Thoracic aorta (tissue), 2 donors: Measurements from ENCODE around the gene ZNF560. TPM values are rescaled to one million over a fixed set of nuclear protein-coding genes. Genes with fewer than 3 reads are reported as not detected.
A peak's percentile ranks its signal among the peaks of the same experiment; 100 is the strongest.
"Not testable (repeated sequence)": the region's sequence is repeated elsewhere in the genome, so short reads cannot be mapped to it uniquely, and the experiment has no call there.

Experiments
- ATAC-seq: fragments of 150-250 bp; one replicate; pipeline ENCODE4 v1.8.0; 2017; ENCODE audit warnings: low read depth; ENCODE audit not compliant: insufficient number of reproducible peaks, low FRiP score
- DNase-seq: peaks from one replicate; pipeline ENCODE4 v3.0.0-alpha.2; 2020; ENCODE audit warnings: low spot score
- H3K27ac ChIP-seq, 2 donors: fragments of 200-600 bp; sonication (generic); 1 replicate in 1 of 2; 2 replicates in 1 of 2; pipeline ENCODE4 v1.5.1; 2016; ENCODE audit warnings: mild to moderate bottlenecking in 2 of 2, moderate library complexity in 2 of 2
- H3K27me3 ChIP-seq: fragments of 200-600 bp; sonication (generic); replicated peaks from 2 replicates; pipeline ENCODE4 v1.6.0; 2016; ENCODE audit warnings: mild to moderate bottlenecking; ENCODE audit not compliant: insufficient read depth
- H3K36me3 ChIP-seq: fragments of 200-600 bp; sonication (generic); one replicate; pipeline ENCODE4 v1.5.1; 2016
- H3K4me1 ChIP-seq, 2 donors: fragments of 200-600 bp; sonication (generic); 1 replicate in 1 of 2; 2 replicates in 1 of 2; pipeline versions ENCODE4 v1.5.1 to v1.6.0; 2016; ENCODE audit warnings: low read depth in 2 of 2, mild to moderate bottlenecking in 1 of 2; ENCODE audit not compliant: control insufficient read depth in 1 of 2
- H3K4me3 ChIP-seq: fragments of 200-600 bp; sonication (generic); 2 replicates; pipeline ENCODE4 v1.5.1; 2016; ENCODE audit warnings: mild to moderate bottlenecking
- H3K9me3 ChIP-seq: fragments of 200-600 bp; sonication (generic); 2 replicates; pipeline ENCODE4 v1.5.1; 2016
- CTCF ChIP-seq: fragments of 200-600 bp; sonication (generic); IDR thresholded peaks from one replicate; pipeline ENCODE4 v1.5.1; 2019; ENCODE audit warnings: antibody characterized with exemption
- total RNA-seq, 2 donors: library from RNA; depleted of rRNA; stranded (reverse); fragments of >200 nt; gene quantifications; one replicate each; pipeline versions ENCODE4 v1.1.0 to v1.2.3, GENCODE V29; 2016

The ZNF560 gene
- total RNA-seq: not detected

GRCh38 chr19:9498183-9498902, at the start of gene ZNF560:
TSS of gene ZNF560 (minus strand) at chr19:9498616. CDS start at chr19:9475313, 23,303 bp downstream.
- Histone ChIP-seq H3K9me3 (peaks cover 32% of the 10 kb centered on the region), H3K36me3 (no peaks in the 10 kb centered on the region), H3K4me1 (no peaks in the 10 kb centered on the region), H3K27me3 (no peaks in the 10 kb centered on the region), H3K27ac (no peak within 1 kb of the TSS), H3K4me3 (no peak within 1 kb of the TSS)
- no peak for DNase-seq
- no peak for TF ChIP-seq CTCF
- ATAC-seq: no peak

- TF ChIP-seq CTCF: no peak
- H3K27me3 ChIP-seq: no peaks in the 10 kb centered on the region
- no peak for ATAC-seq
- peaks cover 8% of the 10 kb centered on the region for H3K9me3 ChIP-seq
- H3K4me3 ChIP-seq: no peak overlapping the region
- H3K4me1 ChIP-seq: no peaks in the 10 kb centered on the region
- DNase-seq: no peak
- no peaks in the 10 kb centered on the region for H3K36me3 ChIP-seq
- H3K27ac ChIP-seq: no peak overlapping the region
Observed at GRCh38 chr19:9547870-9548269, 49.5 kb upstream of the ZNF560 start.

- not testable (repeated sequence) for H3K27me3 ChIP-seq
Observed at GRCh38 chr19:9541281-9541680, 42.9 kb upstream of the ZNF560 start.

GRCh38 chr19:9539921-9540320, 41.5 kb upstream of the ZNF560 start:
- ATAC-seq, DNase-seq, H3K4me3 ChIP-seq, H3K27me3 ChIP-seq, H3K9me3 ChIP-seq, H3K27ac ChIP-seq: not testable (repeated sequence)
- Histone ChIP-seq H3K4me1 (peaks cover 6 to 19% of the 10 kb centered on the region in 2 donors), H3K36me3 (peaks cover 14% of the 10 kb centered on the region)

More at GRCh38 chr19:9541281-9541680, 42.9 kb upstream of the ZNF560 start:
- H3K4me1 ChIP-seq: peaks cover 6 to 19% of the 10 kb centered on the region in 2 donors
- not testable (repeated sequence) for H3K36me3 ChIP-seq, H3K4me3 ChIP-seq, H3K9me3 ChIP-seq, H3K27ac ChIP-seq, ATAC-seq, DNase-seq

- not testable (repeated sequence) for ATAC-seq
Observed at GRCh38 chr19:9539201-9539600, 40.8 kb upstream of the ZNF560 start.

GRCh38 chr19:9538183-9539058, 40.0 kb upstream of the ZNF560 start, which contains the start of gene ZNF426:
TSS of gene ZNF426 (minus strand) at chr19:9538645. CDS start at chr19:9536232, 2,413 bp downstream.
- H3K9me3 ChIP-seq: peaks cover 8% of the 10 kb centered on the region
- peak; percentile 89 for ATAC-seq
- peaks cover 6 to 19% of the 10 kb centered on the region in 2 donors for H3K4me1 ChIP-seq
- no peak for TF ChIP-seq CTCF
- peaks cover 29% of the 10 kb centered on the region for H3K36me3 ChIP-seq
- peak; percentile 57 for DNase-seq
- peak within 1 kb of the TSS; percentile 91 to 93 for H3K27ac ChIP-seq
- peak within 1 kb of the TSS; percentile 74 for H3K4me3 ChIP-seq
- H3K27me3 ChIP-seq: no peaks in the 10 kb centered on the region

More at GRCh38 chr19:9539201-9539600, 40.8 kb upstream of the ZNF560 start:
- peak overlapping the region; percentile 74 for H3K4me3 ChIP-seq
- DNase-seq, H3K27me3 ChIP-seq, H3K9me3 ChIP-seq: not testable (repeated sequence)
- peak overlapping the region; percentile 91 to 93 for H3K27ac ChIP-seq
- H3K36me3 ChIP-seq: peaks cover 21% of the 10 kb centered on the region
- H3K4me1 ChIP-seq: peaks cover 6 to 19% of the 10 kb centered on the region in 2 donors
